Measurements from ENCODE around the gene PTPRT.

DNA sequence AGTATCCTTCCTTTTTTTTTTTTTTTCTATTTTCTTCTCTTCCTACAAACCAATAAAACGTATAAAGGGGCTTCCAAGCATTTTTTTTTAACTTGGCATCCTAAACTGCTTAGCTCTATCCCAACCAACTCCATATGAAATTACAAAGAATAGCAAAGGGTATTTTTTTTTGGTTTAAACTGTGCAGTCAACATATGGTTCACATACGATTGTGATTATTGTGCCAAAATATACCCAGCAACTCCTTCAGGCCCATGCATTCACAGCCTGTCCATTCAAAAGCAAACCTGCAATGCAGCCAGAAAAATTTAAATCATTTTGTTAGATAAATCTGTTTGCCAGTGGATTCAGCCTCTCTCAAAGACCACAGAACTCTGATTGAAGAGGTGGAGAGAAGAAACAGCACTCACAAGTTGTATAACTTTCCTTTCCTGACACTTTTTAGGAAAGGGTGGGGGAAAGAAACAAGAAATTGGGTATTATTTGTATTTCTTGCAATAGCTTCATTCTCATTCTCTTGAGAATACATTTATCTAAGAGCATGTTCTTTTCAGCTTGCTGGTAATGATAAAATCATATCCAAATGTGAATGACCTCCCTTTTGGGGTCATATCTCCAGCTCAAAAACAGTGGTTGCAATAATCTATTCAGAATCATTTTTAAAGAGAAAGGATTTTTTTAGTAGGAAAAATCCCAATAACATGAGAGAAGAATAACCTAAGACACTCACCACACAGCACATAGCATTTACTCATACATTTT is 870.3 kb downstream of the PTPRT start:
- TF ChIP-seq POLR2A (IDR thresholded peaks at IDR 0.05) (no peak), CTCF (IDR thresholded peaks at IDR 0.05) (no peak)

All from uterus (tissue), 2 donors.